PC-9 (cell line): ENCODE data around the gene FRMD6. TPM values are rescaled to one million over a fixed set of nuclear protein-coding genes. Genes with fewer than 3 reads are reported as not detected.

ENCODE experiments used
- BruUV-seq: library from RNA; stranded (reverse); fragments of 400-500 nt; replicated peaks from 2 replicates; lab custom pipeline; 2021; lab: Mats Ljungman, UMichigan
- CTCF ChIA-PET: fragments of 300-600 bp; sonication (Branson Sonifier 250); formaldehyde crosslinking; loops from one replicate; lab custom pipeline; 2022; ENCODE audit warnings: antibody characterized with exemption; lab: Charles Lee
- POLR2A ChIA-PET: fragments of 300-600 bp; sonication (Branson Sonifier 250); formaldehyde crosslinking; loops from one replicate; lab custom pipeline; 2022; ENCODE audit warnings: antibody characterized with exemption; ENCODE audit not compliant: unreplicated experiment; lab: Charles Lee
- DNase-seq, 2 experiments: peaks; one replicate each; pipeline versions ENCODE4 v3.0.0 to v3.0.0-alpha.2; 2015 to 2022; ENCODE audit warnings: mixed read lengths in 1 of 2
- H2AFZ ChIP-seq: fragments of 200-600 bp; sonication (generic); 2 replicates; pipeline ENCODE4 v1.8.1; 2017; ENCODE audit warnings: antibody characterized with exemption
- H3F3A ChIP-seq: fragments of 200-600 bp; sonication (generic); 2 replicates; pipeline ENCODE4 v1.8.1; 2017; ENCODE audit warnings: antibody characterized with exemption, mild to moderate bottlenecking, low read depth; ENCODE audit not compliant: insufficient read depth
- H3K27ac ChIP-seq: fragments of 200-600 bp; sonication (generic); 2 replicates; pipeline ENCODE4 v1.6.1; 2016; ENCODE audit warnings: mixed run types
- H3K27me3 ChIP-seq: fragments of 200-600 bp; sonication (generic); 2 replicates; pipeline ENCODE4 v1.6.1; 2016; ENCODE audit warnings: low read depth, mixed run types; ENCODE audit not compliant: insufficient read depth
- H3K36me3 ChIP-seq: fragments of 200-600 bp; sonication (generic); 2 replicates; pipeline ENCODE4 v1.6.1; 2016; ENCODE audit warnings: low read depth, mixed run types
- H3K4me1 ChIP-seq: fragments of 200-600 bp; sonication (generic); replicated peaks from 2 replicates; pipeline ENCODE4 v1.6.1; 2016; ENCODE audit warnings: mixed run types; ENCODE audit not compliant: insufficient read depth
- H3K4me2 ChIP-seq: fragments of 200-600 bp; sonication (generic); 2 replicates; pipeline ENCODE4 v1.6.1; 2017; ENCODE audit warnings: mixed run types
- H3K4me3 ChIP-seq: fragments of 200-600 bp; sonication (generic); 2 replicates; pipeline ENCODE4 v1.6.1; 2016; ENCODE audit warnings: mixed run types
- H3K79me2 ChIP-seq: fragments of 200-600 bp; sonication (generic); 2 replicates; pipeline ENCODE4 v1.6.1; 2017; ENCODE audit warnings: low read depth, mixed run types
- H3K9me2 ChIP-seq: fragments of 200-600 bp; sonication (generic); 2 replicates; pipeline ENCODE4 v1.8.1; 2017; ENCODE audit warnings: mild to moderate bottlenecking; ENCODE audit not compliant: insufficient read depth
- H3K9me3 ChIP-seq: fragments of 200-600 bp; sonication (generic); 2 replicates; pipeline ENCODE4 v1.8.1; 2016; ENCODE audit warnings: low read depth; ENCODE audit not compliant: insufficient read depth
- H4K20me1 ChIP-seq: fragments of 200-600 bp; sonication (generic); 2 replicates; pipeline ENCODE4 v1.8.1; 2017; ENCODE audit not compliant: insufficient read depth
- CTCF ChIP-seq: fragments of 200-600 bp; sonication (generic); conservative IDR thresholded peaks from 2 replicates; pipeline ENCODE4 v1.6.1; 2017; ENCODE audit warnings: mixed run types, antibody characterized with exemption, mild to moderate bottlenecking, moderate library complexity
- EZH2 ChIP-seq: fragments of 200-600 bp; sonication (generic); IDR thresholded peaks from 2 replicates; pipeline ENCODE4 v1.8.0; 2017; ENCODE audit warnings: antibody characterized with exemption, low read depth
- intact Hi-C: fragments of 100-400 bp; cut with micrococcal nuclease; formaldehyde crosslinking; loops from one replicate; pipeline ENCODE4 v1.10.0; 2022; ENCODE audit not compliant: unreplicated experiment
- total RNA-seq: library from RNA; stranded (reverse); gene quantifications from 2 replicates; pipeline ENCODE4 v1.2.3, GENCODE V29; 2021

Gene FRMD6
- total RNA-seq, 1 experiment from 2014 or later = 42.9 TPM

- Histone ChIP-seq H3K27me3 (no peaks in the 10 kb centered on the region), H3K4me3 (no peak overlapping the region), H3K79me2 (no peaks in the 10 kb centered on the region), H4K20me1 (no peaks in the 10 kb centered on the region), H2AFZ (no peak overlapping the region), H3F3A (no peaks in the 10 kb centered on the region), H3K4me2 (no peak overlapping the region), H3K27ac (no peak overlapping the region), H3K36me3 (no peaks in the 10 kb centered on the region), H3K9me3 (no peaks in the 10 kb centered on the region), H3K9me2 (no peaks in the 10 kb centered on the region), H3K4me1 (no peaks in the 10 kb centered on the region)
- POLR2A ChIA-PET = no interaction called here
- TF ChIP-seq CTCF (no peak), EZH2 (no peak)
- CTCF ChIA-PET = no interaction called here
- BruUV-seq = no TSS peak
- DNase-seq = no peak
- intact Hi-C loops = no loop called here
Observed at GRCh38 chr14:51609251-51609954, 42.3 kb upstream of the FRMD6 start.

- Histone ChIP-seq H3K27me3 (no peaks in the 10 kb centered on the region), H3K9me2 (no peaks in the 10 kb centered on the region), H3K4me3 (no peak overlapping the region), H4K20me1 (no peaks in the 10 kb centered on the region), H3K4me2 (no peak overlapping the region), H2AFZ (no peak overlapping the region), H3K79me2 (no peaks in the 10 kb centered on the region), H3K4me1 (peaks cover 2% of the 10 kb centered on the region; the same call in 1 of the 2 replicates), H3K27ac (no peak overlapping the region), H3F3A (no peaks in the 10 kb centered on the region; the same call in 1 of the 2 replicates), H3K36me3 (no peaks in the 10 kb centered on the region), H3K9me3 (no peaks in the 10 kb centered on the region)
- ChIA-PET POLR2A (no interaction called here), CTCF (no interaction called here)
- no peak for DNase-seq
- intact Hi-C loops = no loop called here
- BruUV-seq = no TSS peak
- TF ChIP-seq CTCF (no peak), EZH2 (no peak)
Observed at GRCh38 chr14:51609955-51610283, 41.8 kb upstream of the FRMD6 start.

- TF ChIP-seq CTCF = no peak
- H3K79me2 ChIP-seq = no peaks in the 10 kb centered on the region
- H3K27me3 ChIP-seq = no peaks in the 10 kb centered on the region
- H3K4me2 ChIP-seq = no peak overlapping the region
- no peaks in the 10 kb centered on the region for H4K20me1 ChIP-seq
- intact Hi-C loops = no loop called here
- H3K9me3 ChIP-seq = no peaks in the 10 kb centered on the region
- H3K4me1 ChIP-seq = peaks cover 7% of the 10 kb centered on the region; the same call in 1 of the 2 replicates
- no peak for DNase-seq
- no peaks in the 10 kb centered on the region for H3K9me2 ChIP-seq
- no peak overlapping the region for H3K27ac ChIP-seq
- BruUV-seq = no TSS peak
- H3F3A ChIP-seq = no peaks in the 10 kb centered on the region; the same call in 1 of the 2 replicates
- H2AFZ ChIP-seq = no peak overlapping the region
- no peaks in the 10 kb centered on the region for H3K36me3 ChIP-seq
- CTCF ChIA-PET = no interaction called here
- POLR2A ChIA-PET = no interaction called here
- H3K4me3 ChIP-seq = no peak overlapping the region
Observed at GRCh38 chr14:51610771-51611170, 40.9 kb upstream of the FRMD6 start.
